IMR-90 (cell line): ENCODE data around the gene DNM3. TPM values are rescaled to one million over a fixed set of nuclear protein-coding genes. Genes with fewer than 3 reads are reported as not detected.

Experiments
- ATAC-seq: fragments of 200-7000 bp; cut with Tn5 transposase; 2 replicates; pipeline ENCODE4 v1.9.1; 2020; ENCODE audit warnings: low read depth, mild to moderate bottlenecking, moderate library complexity
- BruUV-seq: library from RNA; stranded (reverse); fragments of 400-500 nt; replicated peaks from 2 replicates; lab custom pipeline; 2021; lab: Mats Ljungman, UMichigan
- CTCF ChIA-PET: fragments of 300-600 bp; formaldehyde crosslinking; extraction: SDS; loops from one replicate; lab custom pipeline; 2021; ENCODE audit warnings: antibody characterized with exemption; lab: Yijun Ruan, JAX
- POLR2A ChIA-PET: fragments of 300-600 bp; sonication (Branson Sonifier 250); formaldehyde crosslinking; loops from one replicate; lab custom pipeline; 2022; ENCODE audit warnings: antibody characterized with exemption; ENCODE audit not compliant: unreplicated experiment; lab: Charles Lee
- DNase-seq: peaks from one replicate; pipeline ENCODE4 v3.0.0; 2013
- H2AFZ ChIP-seq: replicated peaks from 2 replicates; pipeline ENCODE3; 2013; ENCODE audit warnings: low read length, mild to moderate bottlenecking; ENCODE audit not compliant: poor library complexity
- H2AK5ac ChIP-seq: 2 replicates; pipeline ENCODE4 v1.6.1; 2013; ENCODE audit warnings: low read depth, low read length, inconsistent platforms
- H2AK9ac ChIP-seq: replicated peaks from 2 replicates; pipeline ENCODE3; 2013; ENCODE audit warnings: mild to moderate bottlenecking, low read depth, low read length, moderate library complexity; ENCODE audit not compliant: poor library complexity
- H2BK120ac ChIP-seq: 2 replicates; pipeline ENCODE4 v1.6.1; 2013; ENCODE audit warnings: low read depth, low read length, inconsistent platforms
- H2BK15ac ChIP-seq: 3 replicates; pipeline ENCODE4 v1.6.1; 2013; ENCODE audit warnings: low read depth, low read length, inconsistent platforms
- H2BK20ac ChIP-seq: 2 replicates; pipeline ENCODE4 v1.6.1; 2013; ENCODE audit warnings: low read depth, mild to moderate bottlenecking, inconsistent platforms, low read length, moderate library complexity
- H2BK5ac ChIP-seq: 2 replicates; pipeline ENCODE4 v1.6.1; 2013; ENCODE audit warnings: mild to moderate bottlenecking, low read depth, low read length, inconsistent platforms; ENCODE audit not compliant: poor library complexity, severe bottlenecking
- H3K14ac ChIP-seq: replicated peaks from 2 replicates; pipeline ENCODE4 v1.6.1; 2013; ENCODE audit warnings: low read depth, low read length, inconsistent platforms
- H3K18ac ChIP-seq: 2 replicates; pipeline ENCODE4 v1.6.1; 2013; ENCODE audit warnings: low read depth, low read length, control low read depth
- H3K23ac ChIP-seq: 2 replicates; pipeline ENCODE4 v1.6.1; 2013; ENCODE audit warnings: low read depth, low read length, inconsistent platforms
- H3K27ac ChIP-seq: 2 replicates; pipeline ENCODE4 v1.5.1; 2013; ENCODE audit warnings: mild to moderate bottlenecking, control low read depth, low read length; ENCODE audit not compliant: insufficient read depth
- H3K27me3 ChIP-seq: 2 replicates; pipeline ENCODE4 v1.6.1; 2013; ENCODE audit warnings: low read length; ENCODE audit not compliant: control insufficient read depth, insufficient read depth
- H3K36me3 ChIP-seq: 2 replicates; pipeline ENCODE4 v1.6.1; 2013; ENCODE audit warnings: low read length, mixed read lengths; ENCODE audit not compliant: control insufficient read depth, insufficient read depth
- H3K4ac ChIP-seq: 2 replicates; pipeline ENCODE4 v1.6.1; 2013; ENCODE audit warnings: low read depth, low read length, inconsistent platforms
- H3K4me1 ChIP-seq: 2 replicates; pipeline ENCODE4 v1.6.1; 2013; ENCODE audit warnings: low read length, mixed read lengths; ENCODE audit not compliant: control insufficient read depth, insufficient read depth
- H3K4me2 ChIP-seq: 2 replicates; pipeline ENCODE4 v1.6.1; 2013; ENCODE audit warnings: low read depth, mild to moderate bottlenecking, control low read depth, low read length, moderate library complexity
- H3K4me3 ChIP-seq: 2 replicates; pipeline ENCODE4 v1.5.1; 2013; ENCODE audit warnings: low read depth, mild to moderate bottlenecking, control low read depth, low read length, moderate library complexity; ENCODE audit not compliant: insufficient read depth
- H3K56ac ChIP-seq: 2 replicates; pipeline ENCODE4 v1.6.1; 2013; ENCODE audit warnings: low read length, inconsistent platforms; ENCODE audit not compliant: insufficient read depth; ENCODE audit errors: extremely low read depth
- H3K79me1 ChIP-seq, 2 experiments: 2 replicates each; pipeline ENCODE4 v1.6.1; 2013; ENCODE audit warnings: low read length in 2 of 2, inconsistent platforms in 1 of 2, low read depth in 1 of 2
- H3K9ac ChIP-seq: 2 replicates; pipeline ENCODE4 v1.6.1; 2013; ENCODE audit warnings: low read depth, low read length, control low read depth
- H3K9me1 ChIP-seq: 2 replicates; pipeline ENCODE4 v1.6.1; 2013; ENCODE audit warnings: low read length, inconsistent platforms; ENCODE audit not compliant: insufficient read depth
- H3K9me3 ChIP-seq: 2 replicates; pipeline ENCODE4 v1.6.1; 2013; ENCODE audit warnings: low read length; ENCODE audit not compliant: control insufficient read depth, insufficient read depth
- H4K20me1 ChIP-seq: 2 replicates; pipeline ENCODE4 v1.6.1; 2013; ENCODE audit warnings: low read length, inconsistent platforms; ENCODE audit not compliant: insufficient read depth
- H4K5ac ChIP-seq: 2 replicates; pipeline ENCODE4 v1.6.1; 2013; ENCODE audit warnings: mild to moderate bottlenecking, low read depth, low read length, control low read depth
- H4K8ac ChIP-seq, 2 experiments: 2 replicates each; pipeline ENCODE4 v1.6.1; 2013; ENCODE audit warnings: low read depth in 2 of 2, low read length in 2 of 2, control low read depth in 1 of 2, inconsistent platforms in 1 of 2
- H4K91ac ChIP-seq: 2 replicates; pipeline ENCODE4 v1.6.1; 2013; ENCODE audit warnings: low read depth, low read length, inconsistent platforms; ENCODE audit not compliant: insufficient read depth
- RFX5 ChIP-seq: IDR thresholded peaks from 2 replicates; pipeline ENCODE4 v1.8.0; 2012; ENCODE audit warnings: low read depth, mild to moderate bottlenecking, low read length, moderate library complexity
- USF2 ChIP-seq: fragments of 150-350 bp; IDR thresholded peaks from 2 replicates; pipeline ENCODE4 v1.6.1; 2017; ENCODE audit warnings: mild to moderate bottlenecking, antibody characterized with exemption, low read length, low read depth
- WGBS, 2 experiments: methylation state at CpG; one replicate each; pipeline versions ENCODE4 v1.1.5 to v1.1.7; 2013; ENCODE audit warnings: missing lambda C conversion rate in 2 of 2; ENCODE audit not compliant: insufficient read length in 1 of 2; ENCODE audit errors: extremely low coverage in 2 of 2; 5-methylcytosine and 5-hydroxymethylcytosine counted together
- dilution Hi-C: fragments of 300-500 bp; cut with HindIII; formaldehyde crosslinking; loops from one replicate; pipeline ENCODE4 v1.14.3; 2018; ENCODE audit warnings: low sequenced_read_pairs; ENCODE audit not compliant: unreplicated experiment
- in situ Hi-C: fragments of 300-500 bp; cut with MboI; formaldehyde crosslinking; loops from 3 replicates; pipeline ENCODE4 v1.14.3; 2019; ENCODE audit warnings: low sequenced_read_pairs, inconsistent platforms, mixed read lengths
- intact Hi-C: fragments of 100-400 bp; cut with micrococcal nuclease; formaldehyde crosslinking; loops from 2 replicates; pipeline ENCODE4 v1.10.0; 2022
- polyA plus RNA-seq, 3 experiments: library from polyadenylated mRNA; depleted of rRNA; stranded (reverse); fragments of >200 nt; gene quantifications; 2 replicates each; pipeline ENCODE4 v1.2.3, GENCODE V29; 2012; ENCODE audit warnings: low replicate concordance in 1 of 3
- total RNA-seq: library from RNA; depleted of rRNA; stranded (reverse); fragments of >200 nt; gene quantifications from 2 replicates; pipeline ENCODE4 v1.2.3, GENCODE V29; 2012

The DNM3 gene
- total and polyA plus RNA-seq, 2 of the 4 experiments (the other 2 are of a cell fraction), result 0.36 TPM

- DNase-seq (no peak), ATAC-seq (no peak)
- ChIA-PET CTCF (no interaction called here), POLR2A (no interaction called here)
- H3K9ac ChIP-seq, result no peak overlapping the region
- H2BK20ac ChIP-seq, result no peak overlapping the region
- no peak overlapping the region for H3K56ac ChIP-seq
- intact Hi-C loops, result no loop called here
- no peak overlapping the region for H3K4me3 ChIP-seq
- H3K4me2 ChIP-seq, result no peak overlapping the region
- no peak overlapping the region for H2AFZ ChIP-seq
- no CpG with 5 or more reads among the region's 1 CpG for WGBS, 2 experiments
- no peak overlapping the region for H3K4ac ChIP-seq
- H2AK9ac ChIP-seq, result no peak overlapping the region
- peaks cover 2% of the 10 kb centered on the region; the same call in 1 of the 2 replicates for H3K27me3 ChIP-seq
- no peak overlapping the region for H4K5ac ChIP-seq
- no peaks in the 10 kb centered on the region for H3K79me1 ChIP-seq
- no peak overlapping the region for H2AK5ac ChIP-seq
- no peaks in the 10 kb centered on the region for H3K9me1 ChIP-seq
- dilution Hi-C loops, result no loop called here
- no peak overlapping the region for H4K8ac ChIP-seq
- no peaks in the 10 kb centered on the region for H3K9me3 ChIP-seq
- in situ Hi-C loops, result no loop called here
- no peak overlapping the region for H3K14ac ChIP-seq
- H3K18ac ChIP-seq, result no peak overlapping the region
- no TSS peak for BruUV-seq
- no peak overlapping the region for H3K23ac ChIP-seq
- H2BK15ac ChIP-seq, result no peak overlapping the region
- H4K91ac ChIP-seq, result no peak overlapping the region
- H2BK5ac ChIP-seq, result no peak overlapping the region
- no peak overlapping the region for H2BK120ac ChIP-seq
- TF ChIP-seq RFX5, result no peak
- TF ChIP-seq USF2, result no peak
- no peaks in the 10 kb centered on the region for H4K20me1 ChIP-seq
- no peaks in the 10 kb centered on the region for H3K36me3 ChIP-seq
- H3K4me1 ChIP-seq, result no peaks in the 10 kb centered on the region
- H3K27ac ChIP-seq, result no peak overlapping the region
These were observed 112.5 kb downstream of the DNM3 start for GRCh38 chr1:171953835-171954234.
